Lower lobe of right lung (tissue), 2 donors: ENCODE data around the gene ZC3H15. TPM values are rescaled to one million over a fixed set of nuclear protein-coding genes. Genes with fewer than 3 reads are reported as not detected.

Experiments used
- ATAC-seq, 2 donors: fragments of 200-7000 bp; cut with Tn5 transposase; one replicate each; pipeline ENCODE4 v1.9.1; 2020 to 2022; ENCODE audit warnings: mild to moderate bottlenecking in 2 of 2, moderate library complexity in 2 of 2
- DNase-seq: peaks from one replicate; pipeline ENCODE4 v3.0.0-alpha.2; 2020
- H3K27ac ChIP-seq: fragments of 200-600 bp; one replicate; pipeline ENCODE4 v1.8.0; 2022
- H3K27me3 ChIP-seq: fragments of 200-600 bp; one replicate; pipeline ENCODE4 v1.8.0; 2022; ENCODE audit warnings: low read depth
- H3K36me3 ChIP-seq: fragments of 200-600 bp; one replicate; pipeline ENCODE4 v1.8.0; 2022; ENCODE audit warnings: mild to moderate bottlenecking
- H3K4me1 ChIP-seq: fragments of 200-600 bp; one replicate; pipeline ENCODE4 v1.8.0; 2022
- H3K4me3 ChIP-seq: fragments of 200-600 bp; one replicate; pipeline ENCODE4 v1.8.0; 2022; ENCODE audit warnings: mild to moderate bottlenecking
- H3K9me3 ChIP-seq: fragments of 200-600 bp; one replicate; pipeline ENCODE4 v1.8.0; 2022
- CTCF ChIP-seq: fragments of 200-600 bp; IDR thresholded peaks from one replicate; pipeline ENCODE4 v1.8.0; 2022; ENCODE audit warnings: antibody characterized with exemption, mild to moderate bottlenecking
- intact Hi-C: fragments of 100-400 bp; cut with DNase I; formaldehyde crosslinking; loops from one replicate; pipeline ENCODE4 v1.11.0; 2022
- total RNA-seq: library from RNA; stranded (reverse); fragmentation: NEBNext Ultra II Directional; extraction: Animal tissue kit (Norgen Biotek cat#: 25700); gene quantifications from one replicate; pipeline ENCODE4 v1.2.1, GENCODE V29; 2021
- donor health status: DM: no; HTN: yes; CAD: no; lungs with severe emphysema.

The ZC3H15 gene
- total RNA-seq, 1 donor from 2014 or later: 44.2 TPM

GRCh38 chr2:186523791-186524190 is 37.7 kb downstream of the ZC3H15 start:
- ATAC-seq (no peak), DNase-seq (no peak)
- intact Hi-C loops: no loop called here
- no peak for TF ChIP-seq CTCF
- Histone ChIP-seq H3K36me3 (peaks cover 6% of the 10 kb centered on the region), H3K9me3 (no peaks in the 10 kb centered on the region), H3K27me3 (no peaks in the 10 kb centered on the region), H3K4me1 (no peaks in the 10 kb centered on the region), H3K27ac (no peak overlapping the region), H3K4me3 (no peak overlapping the region)

GRCh38 chr2:186526281-186526680 is 40.2 kb downstream of the ZC3H15 start:
- Histone ChIP-seq H3K27ac (no peak overlapping the region), H3K36me3 (peaks cover 3% of the 10 kb centered on the region), H3K4me3 (no peak overlapping the region), H3K27me3 (no peaks in the 10 kb centered on the region), H3K9me3 (no peaks in the 10 kb centered on the region), H3K4me1 (no peaks in the 10 kb centered on the region)
- ATAC-seq (no peak), DNase-seq (no peak)
- no peak for TF ChIP-seq CTCF
- intact Hi-C loops: no loop called here

- ATAC-seq (no peak), DNase-seq (no peak)
- Histone ChIP-seq H3K4me1 (no peaks in the 10 kb centered on the region), H3K36me3 (no peaks in the 10 kb centered on the region), H3K27ac (no peak overlapping the region), H3K27me3 (no peaks in the 10 kb centered on the region), H3K4me3 (no peak overlapping the region), H3K9me3 (no peaks in the 10 kb centered on the region)
- intact Hi-C loops: no loop called here
- TF ChIP-seq CTCF: no peak
Measured at GRCh38 chr2:186530314-186530713, 44.3 kb downstream of the ZC3H15 start.

DNA sequence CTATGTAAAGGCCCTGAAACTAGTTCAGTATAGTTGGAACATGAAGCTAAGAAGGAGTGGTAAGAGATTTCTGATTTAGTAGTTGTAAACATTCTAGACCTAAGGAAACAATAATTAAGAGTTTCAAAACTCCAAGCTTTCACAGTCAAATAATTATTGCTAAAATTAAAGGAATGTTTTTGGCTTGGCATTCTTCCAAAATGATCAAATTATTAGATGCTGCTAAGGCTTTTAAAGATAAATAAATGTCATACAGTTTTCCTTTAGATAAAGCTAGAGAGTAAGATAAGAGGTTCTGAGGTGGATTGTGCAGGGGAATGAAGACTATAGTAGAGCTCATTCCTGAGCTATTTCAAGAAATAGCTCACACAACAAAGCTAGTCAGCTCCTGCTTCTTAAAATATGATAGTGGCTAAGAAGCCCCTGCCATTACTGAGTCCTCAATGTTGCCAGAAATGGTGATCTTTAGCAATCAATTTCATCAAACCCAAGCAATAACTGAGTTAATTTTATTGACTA is 45.3 kb downstream of the ZC3H15 start:
- H3K36me3 ChIP-seq: no peaks in the 10 kb centered on the region
- no peaks in the 10 kb centered on the region for H3K4me1 ChIP-seq
- no peak for TF ChIP-seq CTCF
- no peak for ATAC-seq
- H3K9me3 ChIP-seq: no peaks in the 10 kb centered on the region
- H3K4me3 ChIP-seq: no peak overlapping the region
- no peak overlapping the region for H3K27ac ChIP-seq
- intact Hi-C loops: no loop called here
- no peak for DNase-seq
- H3K27me3 ChIP-seq: no peaks in the 10 kb centered on the region

GRCh38 chr2:186532891-186533290 is 46.8 kb downstream of the ZC3H15 start:
- H3K27ac ChIP-seq: no peak overlapping the region
- TF ChIP-seq CTCF: no peak
- DNase-seq (no peak), ATAC-seq (peak; percentile 35 to 78)
- H3K27me3 ChIP-seq: no peaks in the 10 kb centered on the region
- intact Hi-C loops: no loop called here
- H3K4me3 ChIP-seq: no peak overlapping the region
- no peaks in the 10 kb centered on the region for H3K4me1 ChIP-seq
- H3K36me3 ChIP-seq: no peaks in the 10 kb centered on the region
- no peaks in the 10 kb centered on the region for H3K9me3 ChIP-seq

DNA sequence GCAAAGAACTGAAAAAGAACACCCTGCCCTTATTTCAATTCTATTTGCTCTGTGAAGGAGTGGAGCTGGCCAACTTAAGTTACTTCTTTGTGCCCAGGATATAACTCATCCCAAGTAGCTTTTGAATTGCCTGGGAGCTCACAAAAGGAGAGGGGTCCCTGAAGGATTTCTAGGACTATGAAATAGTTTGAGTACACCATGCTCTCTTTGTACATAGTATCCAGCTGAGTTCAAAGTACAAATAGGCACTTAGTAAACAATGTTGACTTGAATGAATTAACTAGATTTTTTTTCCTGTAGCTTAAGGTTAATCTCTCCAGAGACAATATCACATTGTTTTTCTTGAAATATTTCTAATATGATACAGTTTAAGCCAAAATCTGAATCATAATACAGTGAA is 47.7 kb downstream of the ZC3H15 start:
- Histone ChIP-seq H3K9me3 (no peaks in the 10 kb centered on the region), H3K36me3 (no peaks in the 10 kb centered on the region), H3K27ac (no peak overlapping the region), H3K27me3 (no peaks in the 10 kb centered on the region), H3K4me1 (no peaks in the 10 kb centered on the region), H3K4me3 (no peak overlapping the region)
- intact Hi-C loops: no loop called here
- TF ChIP-seq CTCF: no peak
- ATAC-seq: peak in 1 of 2 donors; percentile 24
- no peak for DNase-seq
